Vagina (tissue), 2 donors: ENCODE results near the gene SLC6A3.

Source experiments
- POLR2A ChIP-seq, 2 donors: fragments of 450-650 bp; IDR thresholded peaks; one replicate each; pipeline ENCODE4 v1.6.1; 2017; ENCODE audit warnings: antibody characterized with exemption in 2 of 2, mild to moderate bottlenecking in 2 of 2, moderate library complexity in 2 of 2
- TF ChIP-seq, protein P1 (sequence below), 3 experiments: fragments of 450-650 bp in 2 of 3; fragments of 200-600 bp in 1 of 3; sonication (generic) in 1 of 3; IDR thresholded peaks; one replicate each; pipeline ENCODE4 v1.5.1; 2017 to 2019; ENCODE audit warnings: antibody characterized with exemption in 3 of 3, mild to moderate bottlenecking in 2 of 3, moderate library complexity in 2 of 3

DNA sequence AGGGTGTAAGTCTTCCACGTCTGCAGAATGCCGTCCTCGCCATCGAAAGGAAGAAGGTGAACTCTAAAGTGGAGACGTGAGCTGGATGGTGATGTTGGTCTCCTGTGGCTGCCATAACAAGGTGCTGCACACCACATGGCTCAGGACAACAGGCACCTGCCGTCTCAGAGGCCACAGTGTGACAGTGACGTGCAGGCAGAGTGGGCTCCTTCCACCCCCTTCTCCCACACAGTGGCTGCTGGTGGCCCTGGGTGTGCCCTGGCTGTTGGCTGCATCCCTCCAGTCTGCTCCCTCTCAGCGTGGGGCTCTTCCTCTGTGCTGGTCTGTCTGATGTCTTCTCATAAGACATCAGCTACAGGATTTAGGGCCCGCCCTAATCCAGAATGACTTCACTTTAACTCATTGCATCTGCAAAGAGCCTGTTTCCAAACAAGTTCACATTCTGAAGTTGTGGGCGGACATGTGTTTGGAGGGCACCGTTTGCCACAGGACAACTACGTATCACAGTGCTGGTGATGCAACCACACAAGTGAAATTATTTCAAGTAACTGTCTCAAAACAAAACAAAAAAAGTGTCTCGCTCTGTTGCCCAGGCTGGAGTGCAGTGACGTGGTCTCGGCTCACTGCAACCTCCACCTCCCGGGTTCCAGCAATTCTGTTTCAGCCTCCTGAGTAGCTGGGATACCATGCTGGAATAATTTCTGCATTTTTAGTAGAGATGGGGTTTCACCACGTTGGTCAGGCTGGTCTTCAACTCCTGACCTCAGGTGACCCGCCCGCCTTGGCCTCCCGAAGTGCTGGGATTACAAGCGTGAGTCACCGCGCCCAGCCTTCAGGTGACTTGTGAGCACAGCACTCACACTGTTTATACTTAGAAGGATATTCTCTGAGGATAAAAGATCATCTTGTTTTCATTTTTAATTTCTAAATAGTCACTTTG lies 69.1 kb downstream of the SLC6A3 start:
- no peak for TF ChIP-seq POLR2A (IDR thresholded peaks at IDR 0.05)
- TF ChIP-seq, protein P1, sequence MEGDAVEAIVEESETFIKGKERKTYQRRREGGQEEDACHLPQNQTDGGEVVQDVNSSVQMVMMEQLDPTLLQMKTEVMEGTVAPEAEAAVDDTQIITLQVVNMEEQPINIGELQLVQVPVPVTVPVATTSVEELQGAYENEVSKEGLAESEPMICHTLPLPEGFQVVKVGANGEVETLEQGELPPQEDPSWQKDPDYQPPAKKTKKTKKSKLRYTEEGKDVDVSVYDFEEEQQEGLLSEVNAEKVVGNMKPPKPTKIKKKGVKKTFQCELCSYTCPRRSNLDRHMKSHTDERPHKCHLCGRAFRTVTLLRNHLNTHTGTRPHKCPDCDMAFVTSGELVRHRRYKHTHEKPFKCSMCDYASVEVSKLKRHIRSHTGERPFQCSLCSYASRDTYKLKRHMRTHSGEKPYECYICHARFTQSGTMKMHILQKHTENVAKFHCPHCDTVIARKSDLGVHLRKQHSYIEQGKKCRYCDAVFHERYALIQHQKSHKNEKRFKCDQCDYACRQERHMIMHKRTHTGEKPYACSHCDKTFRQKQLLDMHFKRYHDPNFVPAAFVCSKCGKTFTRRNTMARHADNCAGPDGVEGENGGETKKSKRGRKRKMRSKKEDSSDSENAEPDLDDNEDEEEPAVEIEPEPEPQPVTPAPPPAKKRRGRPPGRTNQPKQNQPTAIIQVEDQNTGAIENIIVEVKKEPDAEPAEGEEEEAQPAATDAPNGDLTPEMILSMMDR (IDR thresholded peaks at IDR 0.05), result no peak
